GM13976 (cell line): ENCODE data around the gene R3HCC1L.
"Not testable (repeated sequence)": the region's sequence is repeated elsewhere in the genome, so short reads cannot be mapped to it uniquely, and the experiment has no call there.

Experiments
- DNase-seq: peaks from one replicate; pipeline ENCODE4 v3.0.0; 2012; ENCODE audit warnings: low spot score
- CTCF ChIP-seq: IDR thresholded peaks from 2 replicates; pipeline ENCODE4 v1.5.1; 2012; ENCODE audit warnings: borderline replicate concordance, mild to moderate bottlenecking; ENCODE audit not compliant: insufficient read depth; ENCODE audit errors: extremely low read depth, missing control alignments, control extremely low read depth
- in situ Hi-C: fragments of 300-500 bp; cut with MboI; formaldehyde crosslinking; loops from one replicate; pipeline ENCODE4 v1.12.0; 2022; ENCODE audit warnings: low sequenced_read_pairs, mixed read lengths, inconsistent platforms; ENCODE audit not compliant: unreplicated experiment

R3HCC1L gene

GRCh38 chr10:98170249-98171117, 36.0 kb downstream of the R3HCC1L start:
- DNase-seq = peak; percentile 30
- in situ Hi-C loops = no loop called here
- TF ChIP-seq CTCF = peak; percentile 54

- DNase-seq = no peak
- TF ChIP-seq CTCF = no peak
- in situ Hi-C loops = no loop called here
These were observed 37.6 kb downstream of the R3HCC1L start for GRCh38 chr10:98172073-98172472.

- in situ Hi-C loops = no loop called here
- TF ChIP-seq CTCF = no peak
- DNase-seq = no peak
These were observed 38.0 kb downstream of the R3HCC1L start for GRCh38 chr10:98172495-98172894.

GRCh38 chr10:98173260-98173659, 38.8 kb downstream of the R3HCC1L start:
- no peak for DNase-seq
- no peak for TF ChIP-seq CTCF
- in situ Hi-C loops = no loop called here

GRCh38 chr10:98182351-98182915, 48.0 kb downstream of the R3HCC1L start:
- DNase-seq, in situ Hi-C loops: not testable (repeated sequence)

- no peak for DNase-seq
- no peak for TF ChIP-seq CTCF
- in situ Hi-C loops = no loop called here
These were observed 52.2 kb downstream of the R3HCC1L start for GRCh38 chr10:98186681-98187080.

- DNase-seq, in situ Hi-C loops: not testable (repeated sequence)
These were observed 56.3 kb downstream of the R3HCC1L start for GRCh38 chr10:98190773-98191172.
